ENCODE data around the gene CD200.

GRCh38 chr3:112395896-112396290, 62.9 kb downstream of the CD200 start:
- TF ChIP-seq HCFC1 (IDR thresholded peaks at IDR 0.05; ENCODE audit: low read length) (no peak), RFX5 (IDR thresholded peaks at IDR 0.05; ENCODE audit: low read depth, low read length) (no peak), CTCF (IDR thresholded peaks at IDR 0.05 in 2 of 3, conservative IDR thresholded peaks at IDR 0.05 in 1 of 3; ENCODE audit: control insufficient read depth in 2 of 3, extremely low read depth in 1 of 3, insufficient read depth in 1 of 3, low read depth in 3 of 3, low read length in 3 of 3) (no peak), CBFB (IDR thresholded peaks at IDR 0.05; ENCODE audit: low read depth) (no peak), RAD21 (IDR thresholded peaks at IDR 0.05; ENCODE audit: insufficient read depth, low read depth, low read length) (no peak), EP300 (IDR thresholded peaks at IDR 0.05; ENCODE audit: borderline replicate concordance in 1 of 2, control insufficient read depth in 1 of 2, low read depth in 2 of 2, low read length in 2 of 2) (no peak)

Measured in GM12878 (cell line).